Uterus (tissue), 2 donors: ENCODE measurements around the gene MCTP1.

Source experiments
- POLR2A ChIP-seq, 2 donors: fragments of 450-650 bp; IDR thresholded peaks; one replicate each; pipeline ENCODE4 v1.6.1; 2016; ENCODE audit warnings: antibody characterized with exemption in 2 of 2, mild to moderate bottlenecking in 1 of 2, moderate library complexity in 1 of 2
- TF ChIP-seq, protein P1 (sequence below), 4 experiments: fragments of 200-600 bp in 2 of 4; fragments of 450-650 bp in 2 of 4; sonication (generic) in 2 of 4; IDR thresholded peaks; one replicate each; pipeline ENCODE4 v1.5.1; 2016 to 2019; ENCODE audit warnings: antibody characterized with exemption in 4 of 4, mild to moderate bottlenecking in 2 of 4, moderate library complexity in 1 of 4

DNA sequence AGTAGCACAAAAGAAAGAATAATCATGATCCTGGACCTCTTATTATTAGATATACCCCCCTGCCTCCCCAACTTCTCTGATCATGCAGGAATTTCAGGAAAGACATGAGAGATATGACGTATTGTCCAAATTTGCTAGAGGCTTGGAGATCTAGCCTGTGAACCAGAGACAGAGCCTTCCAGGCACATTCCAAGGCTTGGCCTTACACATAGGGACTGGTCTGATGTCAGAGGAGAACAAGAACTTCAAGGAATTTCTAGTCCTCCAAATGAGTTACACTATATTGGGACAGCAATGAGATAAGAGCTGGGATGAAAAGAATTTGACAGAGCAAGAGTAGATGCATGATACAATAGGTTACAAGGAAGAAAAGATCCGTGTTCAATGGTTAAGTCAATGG, 67.0 kb downstream of the MCTP1 start:
- TF ChIP-seq, protein P1, sequence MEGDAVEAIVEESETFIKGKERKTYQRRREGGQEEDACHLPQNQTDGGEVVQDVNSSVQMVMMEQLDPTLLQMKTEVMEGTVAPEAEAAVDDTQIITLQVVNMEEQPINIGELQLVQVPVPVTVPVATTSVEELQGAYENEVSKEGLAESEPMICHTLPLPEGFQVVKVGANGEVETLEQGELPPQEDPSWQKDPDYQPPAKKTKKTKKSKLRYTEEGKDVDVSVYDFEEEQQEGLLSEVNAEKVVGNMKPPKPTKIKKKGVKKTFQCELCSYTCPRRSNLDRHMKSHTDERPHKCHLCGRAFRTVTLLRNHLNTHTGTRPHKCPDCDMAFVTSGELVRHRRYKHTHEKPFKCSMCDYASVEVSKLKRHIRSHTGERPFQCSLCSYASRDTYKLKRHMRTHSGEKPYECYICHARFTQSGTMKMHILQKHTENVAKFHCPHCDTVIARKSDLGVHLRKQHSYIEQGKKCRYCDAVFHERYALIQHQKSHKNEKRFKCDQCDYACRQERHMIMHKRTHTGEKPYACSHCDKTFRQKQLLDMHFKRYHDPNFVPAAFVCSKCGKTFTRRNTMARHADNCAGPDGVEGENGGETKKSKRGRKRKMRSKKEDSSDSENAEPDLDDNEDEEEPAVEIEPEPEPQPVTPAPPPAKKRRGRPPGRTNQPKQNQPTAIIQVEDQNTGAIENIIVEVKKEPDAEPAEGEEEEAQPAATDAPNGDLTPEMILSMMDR (IDR thresholded peaks at IDR 0.05) = no peak
- TF ChIP-seq POLR2A (IDR thresholded peaks at IDR 0.05) = no peak
